HG02610 (cell line): Measurements from ENCODE around the gene M1AP.

Experiments
- ATAC-seq: cut with Tn5 transposase; IDR thresholded peaks from one replicate; pipeline ENCODE4 v1.9.1; 2021; ENCODE audit warnings: mild to moderate bottlenecking, moderate library complexity; ENCODE audit not compliant: unreplicated experiment

M1AP gene

DNA sequence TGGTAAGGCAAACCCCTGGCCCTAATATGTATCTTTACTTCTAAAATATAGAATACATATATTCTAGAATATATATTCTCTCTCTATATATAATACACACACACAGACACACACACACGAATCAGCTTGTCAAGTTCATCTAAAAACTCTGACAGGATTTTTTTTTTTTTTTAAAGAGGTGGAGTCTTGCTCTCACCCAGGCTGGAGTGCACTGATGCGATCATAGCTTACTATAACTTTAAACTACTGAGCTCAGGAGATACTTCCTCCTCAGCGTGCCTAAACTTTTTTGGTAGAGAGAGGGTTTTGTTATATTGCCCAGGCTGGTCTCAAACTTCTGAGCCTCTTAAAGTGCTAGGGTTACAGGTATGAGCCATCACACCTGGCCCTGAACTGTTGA, 48.5 kb downstream of the M1AP start:
- no peak for ATAC-seq

DNA sequence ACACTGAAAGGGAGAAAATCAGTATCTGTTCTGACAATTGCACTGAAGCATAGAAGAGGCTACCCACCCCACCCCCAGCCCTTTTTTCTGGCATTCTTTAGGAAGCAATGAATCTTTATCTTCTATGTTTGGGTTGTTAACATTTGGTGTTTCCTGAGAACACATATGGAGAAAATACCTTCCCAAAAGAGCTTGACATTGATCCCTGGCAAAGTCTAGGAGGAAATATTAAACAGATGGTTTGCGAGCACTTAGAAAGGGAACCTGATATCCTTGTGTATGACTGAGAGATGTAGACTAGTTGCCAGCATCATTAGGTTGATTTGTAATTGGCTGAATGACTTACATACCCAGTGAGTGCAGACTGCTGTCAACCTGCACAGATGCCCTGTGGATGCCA, 50.7 kb downstream of the M1AP start:
- ATAC-seq = no peak

DNA sequence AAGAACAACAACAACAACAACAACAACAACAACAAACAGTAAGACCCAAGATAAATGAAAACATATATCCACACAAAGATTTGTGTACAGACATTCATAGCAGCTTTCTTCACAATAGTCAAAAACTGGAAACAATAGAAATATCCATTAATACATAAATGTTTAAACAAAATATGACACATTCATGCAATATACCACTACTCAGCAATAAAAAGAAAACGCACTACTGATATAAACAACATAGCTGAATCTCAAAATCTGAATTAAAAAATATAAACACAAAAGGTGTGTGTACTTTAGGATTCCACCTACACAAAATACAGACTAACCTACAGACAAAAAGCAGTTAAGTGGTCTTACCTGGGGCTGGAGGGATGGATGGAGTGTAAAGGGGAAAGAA, 51.5 kb downstream of the M1AP start:
- no peak for ATAC-seq

DNA sequence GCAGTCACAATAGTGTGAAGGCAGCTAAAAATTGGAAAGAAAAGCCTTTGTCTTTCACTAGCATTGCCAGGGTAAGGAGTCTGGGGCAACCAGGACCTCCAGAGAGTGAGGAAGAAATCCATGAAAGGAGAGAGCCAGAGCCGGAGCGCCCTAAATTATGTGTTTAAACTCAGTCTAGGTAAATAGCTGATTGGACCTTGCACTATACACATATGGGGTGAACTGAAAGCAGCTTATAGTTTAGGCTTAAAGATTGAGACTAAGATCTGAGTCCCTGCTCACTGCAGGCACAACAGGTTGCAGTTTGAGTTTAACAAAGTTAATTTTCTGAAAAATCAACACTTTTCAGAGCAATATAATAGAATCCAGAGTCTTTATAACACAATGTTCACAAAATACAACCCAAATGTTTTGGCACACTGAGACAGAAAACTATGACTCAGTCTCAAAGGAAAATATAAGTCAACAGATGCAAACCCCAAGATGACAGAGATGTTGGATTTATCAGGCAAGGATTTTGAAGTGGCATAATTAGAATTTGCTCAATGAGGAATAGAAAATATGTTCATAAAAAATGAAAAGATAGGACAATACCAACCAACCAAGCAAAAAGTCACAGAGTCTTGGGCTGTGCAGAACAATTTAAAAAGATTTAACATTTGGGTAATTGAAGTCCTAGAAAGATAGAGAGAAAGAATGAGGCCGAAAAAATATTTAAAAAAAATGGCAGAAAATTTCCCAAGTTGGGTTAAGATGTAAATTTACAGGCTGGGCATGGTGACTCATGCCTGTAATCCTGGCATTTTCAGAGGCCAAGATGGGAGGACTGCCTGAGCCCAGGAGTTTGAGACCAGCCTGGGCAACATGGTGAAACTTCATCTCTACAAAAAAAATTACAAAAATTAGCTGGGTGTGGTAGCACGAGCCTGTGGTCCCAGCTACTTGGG, 54.0 kb downstream of the M1AP start:
- ATAC-seq = no peak

DNA sequence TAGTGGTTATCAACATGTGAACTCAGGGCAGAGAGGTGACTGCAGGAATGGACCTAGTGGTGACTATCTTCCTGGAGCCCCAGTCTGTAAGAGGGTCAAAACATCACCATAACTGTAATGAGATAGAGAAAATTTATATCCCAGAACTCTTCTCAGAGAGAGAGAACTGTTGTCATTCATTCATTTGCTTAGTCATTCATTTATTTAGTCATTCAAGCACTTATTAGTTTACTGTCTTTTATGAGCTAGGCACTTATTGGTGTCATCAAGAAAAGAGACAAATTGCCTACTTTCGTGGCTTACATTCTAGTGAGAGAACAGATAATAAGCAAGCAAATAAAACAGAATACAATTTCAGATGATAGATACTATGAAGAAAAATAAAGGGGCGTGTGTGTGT, 59.5 kb downstream of the M1AP start:
- no peak for ATAC-seq

DNA sequence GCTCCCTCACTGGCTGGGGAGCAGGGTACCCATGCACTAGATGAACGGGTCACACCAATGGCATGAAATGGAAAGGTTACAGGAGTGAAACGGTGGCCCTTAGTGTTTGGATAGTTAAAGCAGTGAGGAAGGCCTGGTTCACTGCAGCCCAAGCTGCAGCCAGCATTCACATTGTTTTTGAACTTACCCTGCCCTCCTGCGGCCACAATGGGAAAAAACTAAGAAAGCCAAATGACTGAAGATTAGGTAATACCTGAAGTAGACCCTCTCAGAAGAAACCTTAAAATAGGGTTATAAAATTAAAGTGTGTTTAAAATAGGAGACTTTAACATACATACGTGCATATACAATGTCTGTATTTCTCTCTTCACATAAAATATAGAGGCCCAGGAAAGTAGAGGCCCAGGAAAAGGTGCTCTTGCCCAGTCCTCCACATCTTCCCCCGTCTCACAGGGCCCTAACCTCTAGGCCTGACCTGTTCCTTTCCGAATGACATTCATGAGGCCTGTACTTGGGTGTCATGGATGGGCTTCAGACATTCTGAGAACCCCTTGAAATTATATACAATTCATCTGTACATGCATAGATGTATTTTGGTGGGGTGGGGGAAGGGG, 60.4 kb downstream of the M1AP start:
- peak; percentile 48 for ATAC-seq

DNA sequence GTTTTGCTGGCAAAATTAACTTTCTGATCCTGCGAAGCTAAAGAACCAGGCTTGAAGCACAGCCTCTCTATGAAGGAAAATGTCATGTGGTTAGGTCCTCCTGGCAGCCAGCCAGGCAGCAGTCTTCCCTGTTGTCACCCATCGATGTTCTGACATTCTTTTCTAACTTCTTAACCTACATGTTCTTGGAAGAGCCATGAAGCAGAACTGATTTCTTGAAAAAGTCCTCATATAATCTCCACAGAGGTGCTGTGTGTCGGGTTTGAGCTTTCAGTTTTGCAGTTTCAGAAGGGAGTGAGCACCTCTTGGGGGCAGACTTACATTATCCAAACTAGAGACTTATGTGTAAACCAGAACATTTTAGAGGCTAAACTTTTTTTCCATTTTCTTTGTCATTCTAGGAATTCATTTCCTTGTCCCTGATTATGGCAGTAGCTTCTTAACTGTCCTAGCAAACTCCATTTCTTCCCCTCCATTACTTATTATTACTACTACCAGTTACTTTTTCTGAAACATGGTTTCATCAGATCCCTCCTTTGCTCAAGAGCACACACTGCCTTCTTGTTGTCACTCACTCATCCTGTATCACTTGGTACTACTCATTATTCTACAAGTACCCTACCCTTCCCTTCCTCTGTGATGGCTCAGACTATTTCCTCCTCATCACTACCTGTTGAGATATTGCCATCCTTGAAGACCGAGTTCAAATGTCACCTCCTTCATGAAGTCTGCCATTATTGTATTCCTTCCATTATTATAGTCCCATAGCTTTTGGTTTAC, 62.5 kb downstream of the M1AP start:
- ATAC-seq = no peak

DNA sequence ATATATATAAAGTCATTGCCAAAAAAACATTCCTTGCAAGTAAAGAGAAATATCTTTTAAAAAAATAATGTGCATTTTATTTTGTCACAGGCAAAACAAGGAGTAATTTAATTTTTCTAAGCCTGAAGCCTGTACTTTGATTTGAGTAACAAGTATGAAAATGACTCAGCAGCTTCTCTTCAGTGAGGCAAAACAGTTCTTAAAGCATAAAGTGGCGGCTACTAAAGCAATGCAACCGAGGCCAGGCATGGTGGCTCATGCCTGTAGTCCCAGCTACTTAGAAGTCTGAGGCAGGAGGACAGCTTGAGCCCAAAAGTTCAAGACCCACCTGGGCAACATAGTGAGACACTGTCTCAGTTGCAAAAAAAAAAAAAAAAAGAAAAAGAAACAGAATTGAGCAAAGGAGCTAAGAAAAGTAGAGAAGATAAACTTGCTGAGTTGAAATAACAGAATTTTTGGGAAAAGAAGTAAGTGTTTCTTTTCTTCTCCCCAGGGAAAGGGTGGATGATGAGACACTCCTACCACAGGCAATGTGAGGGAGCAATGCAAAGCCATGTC, 64.0 kb downstream of the M1AP start:
- peak; percentile 76 for ATAC-seq

DNA sequence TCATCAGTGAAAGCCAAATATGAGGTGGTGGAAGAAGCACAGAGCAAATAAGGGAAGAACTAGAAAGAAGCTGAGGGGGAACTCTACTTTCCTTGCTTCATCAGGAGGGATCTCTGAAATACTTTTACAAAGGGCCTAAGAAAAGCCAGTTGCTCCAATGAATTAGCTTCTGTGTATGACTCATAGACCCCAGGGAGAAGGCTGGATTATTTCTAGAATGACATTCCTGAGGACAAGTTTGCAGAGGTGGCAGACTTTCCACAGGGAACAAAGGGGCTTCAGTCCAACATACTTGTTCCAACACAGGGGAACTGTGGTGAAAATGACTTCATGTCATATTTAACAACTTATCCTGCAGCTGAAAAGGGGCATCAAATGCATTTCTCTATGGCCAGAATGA, 64.6 kb downstream of the M1AP start:
- no peak for ATAC-seq

DNA sequence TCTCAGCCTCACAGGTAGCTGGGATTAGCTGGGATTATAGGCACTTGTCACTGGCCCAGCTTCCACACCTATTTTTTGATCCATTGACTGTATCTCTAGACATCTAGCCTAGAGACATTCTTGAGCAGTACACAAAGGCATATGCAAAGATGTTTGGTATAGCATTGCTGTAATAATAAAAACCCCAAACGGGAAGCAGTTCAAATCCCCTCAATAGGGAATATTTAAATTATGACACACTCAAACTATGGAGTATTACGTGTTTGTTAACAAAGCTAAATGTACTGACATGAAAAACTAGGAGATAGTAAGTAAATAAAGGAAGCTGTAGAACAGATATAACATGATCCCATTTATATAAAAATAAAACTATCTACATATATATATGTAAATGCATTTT, 65.9 kb downstream of the M1AP start:
- no peak for ATAC-seq

DNA sequence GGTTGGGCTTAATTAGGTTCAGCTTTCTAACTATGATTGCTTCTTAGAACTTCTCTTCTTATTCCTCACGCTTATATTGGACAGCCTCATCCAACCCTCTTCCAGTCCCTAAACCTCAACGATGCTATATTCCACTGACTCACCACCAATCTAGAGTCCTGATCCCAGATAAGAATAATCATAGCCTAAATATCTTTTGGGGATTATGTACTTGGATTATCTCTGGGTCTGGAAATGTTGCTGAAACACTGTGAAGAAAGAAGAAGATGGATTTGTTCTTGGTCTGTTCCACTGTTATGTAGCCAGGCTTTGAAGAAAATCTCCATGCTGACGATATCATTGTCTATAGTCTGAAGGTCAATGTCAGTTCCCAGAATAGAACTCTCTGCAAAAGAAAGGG, 66.7 kb downstream of the M1AP start:
- no peak for ATAC-seq

DNA sequence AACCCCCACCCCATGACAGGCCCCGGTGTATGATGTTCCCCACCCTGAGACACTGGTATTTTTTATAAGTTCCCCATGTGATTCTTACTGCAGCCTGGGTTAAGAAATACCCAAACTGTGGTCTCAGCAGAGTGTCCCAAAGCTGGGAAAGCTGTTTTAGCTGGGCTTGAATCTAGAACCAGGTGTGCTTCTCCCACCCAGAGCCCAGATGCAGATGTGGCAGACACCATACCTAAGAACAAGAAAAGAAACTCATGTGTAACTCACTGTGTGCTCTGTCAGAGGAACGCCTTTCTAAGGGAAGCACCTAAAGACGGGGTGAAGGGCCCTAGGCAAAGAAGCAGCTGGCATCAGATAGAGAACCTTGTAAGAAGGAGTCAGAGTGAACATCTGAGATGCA, 69.7 kb downstream of the M1AP start:
- ATAC-seq = peak; percentile 66

DNA sequence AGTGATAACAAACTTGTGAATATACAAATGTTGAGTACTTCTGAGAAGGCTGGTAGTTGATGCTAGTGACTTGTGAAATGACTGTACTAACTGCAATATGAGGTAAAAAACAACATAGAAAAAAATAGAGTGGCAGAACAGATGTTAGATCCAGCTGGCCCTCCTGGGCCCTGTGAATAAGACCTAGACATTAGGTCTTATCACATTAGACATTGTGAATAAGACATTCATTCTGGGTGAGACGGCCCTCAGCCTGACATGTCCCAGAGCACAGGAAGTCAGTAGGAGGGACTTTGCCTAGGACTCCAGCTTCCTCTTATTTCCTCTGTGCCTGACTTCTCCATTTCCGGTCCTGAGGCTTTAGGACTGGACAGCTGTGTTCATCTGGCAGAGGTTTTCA, 70.7 kb downstream of the M1AP start:
- peak; percentile 44 for ATAC-seq

DNA sequence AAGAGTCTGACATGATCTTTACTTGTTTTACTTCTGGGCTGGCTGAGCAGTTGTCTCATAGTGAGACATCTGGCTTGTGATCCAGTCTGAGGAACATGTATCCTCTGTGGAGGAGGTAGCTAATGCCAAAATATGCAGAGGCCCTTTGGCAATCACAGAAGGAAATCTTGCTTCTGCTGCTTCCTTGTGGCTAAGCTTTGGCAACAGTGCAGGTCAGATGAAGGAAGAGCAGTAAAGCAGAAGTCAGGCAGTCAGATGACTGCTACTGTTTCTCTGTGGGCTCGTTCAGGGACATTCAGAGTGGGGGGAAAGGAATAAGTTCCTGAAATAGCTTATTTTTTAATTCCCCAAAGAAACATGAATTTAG, 71.3 kb downstream of the M1AP start:
- ATAC-seq = no peak

DNA sequence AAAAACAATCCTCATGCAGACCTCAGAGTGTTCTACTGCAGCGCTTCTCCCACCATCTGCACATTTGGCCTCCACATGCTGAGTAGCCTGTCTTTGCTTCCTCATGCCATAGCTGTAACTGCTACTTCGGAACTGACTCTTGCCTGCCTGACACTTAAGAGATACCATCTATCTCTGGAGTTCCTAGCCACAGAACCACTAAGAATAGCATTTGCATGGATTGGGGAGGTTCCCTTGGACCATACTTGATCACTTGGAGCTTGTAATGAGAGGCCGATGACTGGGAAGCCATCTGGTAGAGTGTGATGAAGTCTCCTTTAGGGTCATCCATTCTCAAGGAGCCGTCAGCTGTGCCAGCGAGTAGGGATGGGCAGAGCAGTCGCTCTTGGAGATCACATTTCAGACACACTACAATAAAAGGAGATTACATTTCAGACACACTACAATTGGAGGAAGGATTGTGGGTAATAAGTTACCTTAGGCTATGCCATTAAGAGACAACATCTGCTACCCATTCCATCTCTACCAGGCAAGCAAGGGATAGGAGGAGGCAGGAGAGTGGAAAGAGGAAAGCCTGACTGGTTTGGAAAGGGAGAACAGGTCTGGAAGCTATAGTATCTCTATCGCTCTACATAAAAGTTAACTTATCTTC, 71.8 kb downstream of the M1AP start:
- no peak for ATAC-seq

DNA sequence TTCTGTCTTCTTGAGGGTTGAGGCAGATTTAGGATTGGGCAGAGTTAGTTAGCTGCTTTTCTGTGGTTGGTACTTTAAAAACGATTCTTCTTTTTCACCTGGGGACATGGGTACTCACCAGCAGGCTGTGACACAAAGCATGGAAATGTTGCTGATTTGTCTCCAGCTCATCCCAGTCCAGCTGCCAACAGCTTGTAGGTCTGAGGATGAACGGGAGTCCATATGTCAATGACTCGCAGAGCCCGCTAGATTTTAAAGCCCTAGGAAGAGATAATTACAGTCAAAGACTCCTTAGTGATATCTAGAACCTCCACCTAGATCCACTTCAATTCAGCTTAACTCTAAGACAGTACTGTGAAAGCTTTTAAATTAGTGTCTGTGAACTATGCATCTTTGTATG, 72.8 kb downstream of the M1AP start:
- no peak for ATAC-seq

DNA sequence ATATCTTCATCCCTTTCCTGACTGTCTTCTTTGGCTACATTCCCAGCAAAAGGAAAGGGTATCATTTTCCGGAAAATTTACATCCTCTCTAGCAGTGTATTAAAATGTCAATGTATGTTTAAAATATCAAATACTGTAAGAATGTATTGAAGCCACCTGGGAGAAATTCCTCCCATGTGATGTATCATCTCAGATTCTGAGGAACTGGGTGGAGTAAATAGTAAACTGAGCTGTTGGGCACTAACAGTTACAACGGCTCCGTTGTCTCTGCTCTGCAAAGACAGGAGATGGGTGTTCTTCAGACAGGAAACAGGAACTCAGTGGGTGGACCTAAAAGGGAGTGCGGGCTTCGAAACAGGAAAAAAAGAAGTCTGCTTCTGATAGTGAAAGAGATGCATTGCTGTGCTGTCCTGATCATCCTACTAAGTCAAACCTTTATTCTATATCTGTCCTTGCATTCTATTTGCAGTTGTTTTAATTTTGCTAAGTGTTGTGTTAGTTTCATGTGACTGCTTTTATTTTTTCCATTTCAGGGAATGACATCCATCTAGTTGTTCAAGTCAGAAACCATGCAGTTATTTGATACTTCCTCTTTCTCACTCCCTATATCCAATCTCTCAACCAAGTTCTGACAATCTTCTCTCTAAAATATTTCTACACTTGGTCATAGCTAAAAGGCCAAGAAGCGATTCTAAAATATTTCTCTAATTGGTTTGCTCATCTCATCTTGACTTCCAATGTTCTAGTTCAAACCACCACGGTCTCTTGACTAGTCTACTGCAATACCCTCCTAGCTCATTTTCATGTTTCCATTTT, 74.2 kb downstream of the M1AP start:
- no peak for ATAC-seq

DNA sequence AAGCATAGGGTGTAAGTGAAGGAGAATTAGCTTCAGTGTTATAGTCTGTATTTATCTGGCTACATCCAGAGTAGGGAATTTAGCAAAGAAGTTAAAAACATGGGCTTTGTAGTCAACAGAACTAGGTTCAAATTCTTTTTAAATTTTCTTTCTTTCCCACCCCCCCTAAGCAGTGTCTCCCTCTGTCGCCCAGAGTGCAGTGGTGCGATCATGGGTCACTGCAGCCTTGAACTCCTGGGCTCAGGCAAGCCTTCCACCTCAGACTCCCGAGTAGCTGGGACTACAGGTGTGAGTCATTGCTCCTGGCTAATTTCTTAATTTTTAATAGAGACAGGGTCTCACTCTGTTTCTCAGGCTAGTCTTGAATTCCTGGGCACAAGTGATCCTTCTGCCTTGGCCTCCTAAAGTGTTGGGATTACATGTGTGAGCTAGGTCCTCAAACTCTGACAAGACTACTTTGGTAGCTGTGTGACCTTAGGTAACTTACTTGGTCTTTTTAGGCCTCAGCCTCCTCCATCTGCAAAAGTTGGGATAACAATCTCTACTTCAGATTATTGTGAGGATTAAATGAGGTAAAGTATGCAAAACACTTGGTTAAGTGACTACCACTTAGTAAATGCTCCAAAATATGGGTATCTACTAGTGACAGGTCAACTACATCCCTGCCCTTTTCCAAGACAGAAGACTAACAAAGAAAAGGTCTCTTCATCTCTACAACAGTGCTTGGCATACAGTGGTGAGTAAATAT, 75.8 kb downstream of the M1AP start:
- no peak for ATAC-seq

DNA sequence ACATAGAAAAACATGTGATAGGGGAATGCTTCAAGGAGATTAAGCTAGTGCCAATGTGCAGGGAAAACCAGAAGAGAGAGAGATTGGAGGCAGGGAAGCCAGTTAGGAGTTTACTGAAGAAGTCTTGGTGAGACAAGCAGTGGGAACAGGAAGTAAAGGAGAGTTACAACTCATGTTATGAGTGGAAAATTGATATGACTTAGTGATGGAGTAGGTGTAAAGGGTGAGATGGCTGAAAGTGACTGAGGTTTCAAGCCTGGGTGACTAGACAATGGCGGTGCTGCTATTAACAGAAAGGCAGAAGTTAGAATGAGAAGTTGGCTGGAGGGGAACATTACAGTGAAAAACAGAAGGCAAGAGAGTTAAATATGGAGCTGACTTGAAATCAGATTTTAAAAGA, 77.1 kb downstream of the M1AP start:
- peak; percentile 83 for ATAC-seq
